ENCODE measurements around the gene PFKM.

The PFKM gene

GRCh38 chr12:48187916-48188695 is 68.9 kb downstream of the PFKM start:
- no peak for DNase-seq (ENCODE audit: low read depth)

- DNase-seq (ENCODE audit: low read depth), result peak; percentile 44
Observed at GRCh38 chr12:48189331-48190125, 70.4 kb downstream of the PFKM start.

- no peak for DNase-seq (ENCODE audit: low read depth)
Observed at GRCh38 chr12:48191096-48191495, 71.9 kb downstream of the PFKM start.

- no peak for DNase-seq (ENCODE audit: low read depth)
Observed at GRCh38 chr12:48192861-48193260, 73.7 kb downstream of the PFKM start.

GRCh38 chr12:48193623-48194022 is 74.5 kb downstream of the PFKM start:
- DNase-seq (ENCODE audit: low read depth), result no peak

- DNase-seq (ENCODE audit: low read depth), result no peak
Observed at GRCh38 chr12:48194799-48195201, 75.6 kb downstream of the PFKM start.

Measured in stimulated activated CD4-positive, alpha-beta T cell treated with anti-CD3 and anti-CD28 coated beads, Interleukin-2, amount 100 ng/mL, for 4 hours (primary cell).